ENCODE measurements around the gene MOV10. TPM values are rescaled to one million over a fixed set of nuclear protein-coding genes. Genes with fewer than 3 reads are reported as not detected.

Gene MOV10
- total and polyA plus RNA-seq, 9 of the 15 experiments (the other 6 are each of a cell fraction or from before 2014, with no cell fraction given) = 16.7 to 105 (median 49.5) TPM

GRCh38 chr1:112700290-112701226 is 26.1 kb downstream of the MOV10 start (continued):
- TF ChIP-seq CEBPG (CRISPR knock-in tag; IDR thresholded peaks at IDR 0.05) = 0 out of 2 replicates have a peak, but pooled peaks have one; percentile 7
- TF ChIP-seq CEBPG (tag; conservative IDR thresholded peaks at IDR 0.05 in 1 of 2, IDR thresholded peaks at IDR 0.05 in 1 of 2) = no peak
- TF ChIP-seq LARP7 (IDR thresholded peaks at IDR 0.05) = 0 out of 2 replicates have a peak, but pooled peaks have one; percentile 14
- TF ChIP-seq HIVEP1 (CRISPR knock-in tag; IDR thresholded peaks at IDR 0.05) = 0 out of 2 replicates have a peak, but pooled peaks have one; percentile 46
- 0 out of 2 replicates have a peak, but pooled peaks have one; percentile 26 for TF ChIP-seq ZFPM2 (CRISPR knock-in tag; IDR thresholded peaks at IDR 0.05)
- TF ChIP-seq ZNF639 (CRISPR knock-in tag; conservative IDR thresholded peaks at IDR 0.05 in 1 of 2, IDR thresholded peaks at IDR 0.05 in 1 of 2) = peak in 1 of 2 experiments; percentile 83; a peak in 2 of 4 replicates
- peak; percentile 88 for TF ChIP-seq EP300 (IDR thresholded peaks at IDR 0.05; ENCODE audit: low read length)
- no peak for TF ChIP-seq CREB5 (CRISPR knock-in tag; IDR thresholded peaks at IDR 0.05)
- peak; percentile 99 for TF ChIP-seq TFAP4 (CRISPR knock-in tag; IDR thresholded peaks at IDR 0.05; ENCODE audit: borderline replicate concordance)
- TF ChIP-seq PYGO2 (tag; IDR thresholded peaks at IDR 0.05) = no peak; the same call in 1 of the 2 replicates
- TF ChIP-seq GMEB1 (CRISPR knock-in tag; IDR thresholded peaks at IDR 0.05) = peak; percentile 40; the same call in 1 of the 2 replicates
- peak; percentile 86; the same call in 1 of the 2 replicates for TF ChIP-seq PATZ1 (CRISPR knock-in tag; IDR thresholded peaks at IDR 0.05; ENCODE audit: borderline replicate concordance)
- peak; percentile 30; the same call in 1 of the 2 replicates for TF ChIP-seq PTBP1 (IDR thresholded peaks at IDR 0.05; ENCODE audit: low read depth, low read length)
- TF ChIP-seq JUND (IDR thresholded peaks at IDR 0.05; ENCODE audit: borderline replicate concordance, low read depth, low read length) = peak; percentile 99
- TF ChIP-seq JUND (tag; IDR thresholded peaks at IDR 0.05; ENCODE audit: borderline replicate concordance, low read depth, low read length) = peak; percentile 99
- peak; percentile 33 for TF ChIP-seq BHLHE40 (IDR thresholded peaks at IDR 0.05; ENCODE audit: low read length)
- peak; percentile 69 for TF ChIP-seq CREB1 (IDR thresholded peaks at IDR 0.05)
- TF ChIP-seq CREB1 (CRISPR knock-in tag; IDR thresholded peaks at IDR 0.05) = peak; percentile 17
- peak; percentile 6; the same call in 1 of the 2 replicates for TF ChIP-seq ZKSCAN1 (IDR thresholded peaks at IDR 0.05; ENCODE audit: low read depth, low read length)
- TF ChIP-seq POLR2A (conservative IDR thresholded peaks at IDR 0.05) = peak; percentile 77
